AG04450 (cell line): ENCODE measurements around the gene VIL1. TPM values are rescaled to one million over a fixed set of nuclear protein-coding genes. Genes with fewer than 3 reads are reported as not detected.

ENCODE experiments used
- CTCF ChIA-PET: fragments of 300-600, 350-600 bp; formaldehyde crosslinking; extraction: SDS; loops from one replicate; lab custom pipeline; 2022; ENCODE audit warnings: antibody characterized with exemption, inconsistent platforms; lab: Charles Lee
- POLR2A ChIA-PET: fragments of 350-600 bp; formaldehyde crosslinking; extraction: SDS; loops from one replicate; lab custom pipeline; 2021; ENCODE audit warnings: antibody characterized with exemption, inconsistent platforms; lab: Yijun Ruan, JAX
- DNase-seq: peaks from one replicate; pipeline ENCODE4 v3.0.0-alpha.2; 2011; ENCODE audit warnings: low read depth, low spot score
- H3K27ac ChIP-seq: one replicate; pipeline ENCODE4 v1.5.1; 2012; ENCODE audit warnings: low read depth, low read length, control low read depth
- H3K27me3 ChIP-seq: one replicate; pipeline ENCODE4 v1.6.0; 2012; ENCODE audit warnings: low read length; ENCODE audit not compliant: control insufficient read depth, insufficient read depth
- H3K4me3 ChIP-seq: 2 replicates; pipeline ENCODE4 v1.5.1; 2011; ENCODE audit warnings: mild to moderate bottlenecking, low read depth, low read length, control low read depth
- H3K9me3 ChIP-seq: 2 replicates; pipeline ENCODE4 v1.5.1; 2012; ENCODE audit warnings: low read length; ENCODE audit not compliant: control insufficient read depth, insufficient read depth
- polyA plus RNA-seq: library from polyadenylated mRNA; depleted of rRNA; stranded (reverse); fragments of >200 nt; gene quantifications from 2 replicates; pipeline ENCODE4 v1.2.3, GENCODE V29; 2011
- TF ChIP-seq, protein P1 (sequence below): IDR thresholded peaks from 2 replicates; pipeline ENCODE4 v1.5.1; 2011; ENCODE audit warnings: low read depth, low read length, control low read depth, inconsistent platforms

The VIL1 gene
- polyA plus RNA-seq, 1 experiment, result not detected

DNA sequence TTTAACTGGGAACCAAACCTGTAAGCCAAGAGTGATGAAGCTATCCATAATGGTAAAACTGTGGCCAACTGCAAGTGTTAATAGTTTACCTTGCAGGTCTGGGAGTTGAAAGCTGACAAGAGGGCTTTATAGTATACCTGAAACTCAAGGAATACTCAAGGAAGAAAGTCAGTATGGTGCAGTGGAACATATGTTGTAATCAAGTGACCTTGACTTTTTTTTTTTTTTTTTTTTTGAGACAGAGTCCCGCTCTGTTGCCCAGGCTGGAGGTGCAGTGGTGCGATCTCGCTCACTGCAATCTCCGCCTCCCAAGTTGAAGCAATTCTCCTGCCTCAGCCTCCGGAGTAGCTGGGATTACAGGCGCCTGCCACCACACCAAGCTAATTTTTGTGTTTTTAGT is 27.6 kb downstream of the VIL1 start:
- H3K27ac ChIP-seq, result no peak overlapping the region
- TF ChIP-seq, protein P1, sequence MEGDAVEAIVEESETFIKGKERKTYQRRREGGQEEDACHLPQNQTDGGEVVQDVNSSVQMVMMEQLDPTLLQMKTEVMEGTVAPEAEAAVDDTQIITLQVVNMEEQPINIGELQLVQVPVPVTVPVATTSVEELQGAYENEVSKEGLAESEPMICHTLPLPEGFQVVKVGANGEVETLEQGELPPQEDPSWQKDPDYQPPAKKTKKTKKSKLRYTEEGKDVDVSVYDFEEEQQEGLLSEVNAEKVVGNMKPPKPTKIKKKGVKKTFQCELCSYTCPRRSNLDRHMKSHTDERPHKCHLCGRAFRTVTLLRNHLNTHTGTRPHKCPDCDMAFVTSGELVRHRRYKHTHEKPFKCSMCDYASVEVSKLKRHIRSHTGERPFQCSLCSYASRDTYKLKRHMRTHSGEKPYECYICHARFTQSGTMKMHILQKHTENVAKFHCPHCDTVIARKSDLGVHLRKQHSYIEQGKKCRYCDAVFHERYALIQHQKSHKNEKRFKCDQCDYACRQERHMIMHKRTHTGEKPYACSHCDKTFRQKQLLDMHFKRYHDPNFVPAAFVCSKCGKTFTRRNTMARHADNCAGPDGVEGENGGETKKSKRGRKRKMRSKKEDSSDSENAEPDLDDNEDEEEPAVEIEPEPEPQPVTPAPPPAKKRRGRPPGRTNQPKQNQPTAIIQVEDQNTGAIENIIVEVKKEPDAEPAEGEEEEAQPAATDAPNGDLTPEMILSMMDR, result no peak
- no peak for DNase-seq
- POLR2A ChIA-PET, result no interaction called here
- no peaks in the 10 kb centered on the region for H3K27me3 ChIP-seq
- no peaks in the 10 kb centered on the region for H3K9me3 ChIP-seq
- H3K4me3 ChIP-seq, result no peak overlapping the region
- CTCF ChIA-PET, result interaction anchor here (0.6 to 2.0 kb wide), 2 partner anchors 20 to 89 kb away, joined by 5 read pairs; no protein-coding TSS in a partner anchor

DNA sequence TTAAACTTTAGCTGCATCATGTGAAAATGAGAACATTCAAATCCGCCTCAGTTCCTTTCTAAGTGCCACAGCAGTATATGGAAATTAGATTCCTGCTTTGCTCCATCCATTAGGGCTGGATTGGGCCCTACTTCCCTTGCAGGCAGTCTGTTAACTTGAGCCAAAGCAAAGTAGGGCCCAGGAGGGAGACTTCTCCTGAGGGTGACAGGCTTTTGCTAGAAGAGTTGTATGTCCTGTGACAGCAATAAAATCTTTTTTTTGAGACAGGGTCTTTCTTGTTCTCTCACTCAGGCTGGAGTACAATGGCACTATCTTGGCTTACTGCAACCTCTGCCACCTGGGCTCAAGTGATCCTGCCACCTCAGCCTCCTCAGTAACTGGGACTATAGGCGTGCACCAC is 28.1 kb downstream of the VIL1 start:
- DNase-seq, result no peak
- no peaks in the 10 kb centered on the region for H3K27me3 ChIP-seq
- TF ChIP-seq, protein P1, result no peak
- no peaks in the 10 kb centered on the region for H3K9me3 ChIP-seq
- ChIA-PET CTCF (interaction anchor here (0.6 to 2.0 kb wide), 2 partner anchors 19 to 89 kb away, joined by 5 read pairs; no protein-coding TSS in a partner anchor), POLR2A (no interaction called here)
- no peak overlapping the region for H3K27ac ChIP-seq
- no peak overlapping the region for H3K4me3 ChIP-seq

DNA sequence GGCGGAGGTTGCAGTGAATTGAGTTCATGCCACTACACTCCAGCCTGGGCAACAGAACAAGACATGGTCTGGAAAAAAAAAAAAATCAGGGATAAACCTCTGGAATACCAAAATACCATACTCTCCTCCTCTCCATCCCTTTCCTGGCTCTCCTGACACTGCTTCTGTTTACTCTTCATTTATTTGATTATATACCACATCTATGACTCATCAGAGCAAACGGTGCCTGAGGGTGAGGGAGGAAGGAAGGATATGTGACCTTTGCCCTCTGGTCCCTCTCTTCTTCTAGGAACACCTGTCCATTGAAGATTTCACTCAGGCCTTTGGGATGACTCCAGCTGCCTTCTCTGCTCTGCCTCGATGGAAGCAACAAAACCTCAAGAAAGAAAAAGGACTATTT is 30.0 kb downstream of the VIL1 start:
- POLR2A ChIA-PET, result no interaction called here
- H3K9me3 ChIP-seq, result no peaks in the 10 kb centered on the region
- H3K27ac ChIP-seq, result no peak overlapping the region
- no peaks in the 10 kb centered on the region for H3K27me3 ChIP-seq
- CTCF ChIA-PET, result no interaction called here
- H3K4me3 ChIP-seq, result no peak overlapping the region
- DNase-seq, result peak; percentile 6
- TF ChIP-seq, protein P1, result no peak

DNA sequence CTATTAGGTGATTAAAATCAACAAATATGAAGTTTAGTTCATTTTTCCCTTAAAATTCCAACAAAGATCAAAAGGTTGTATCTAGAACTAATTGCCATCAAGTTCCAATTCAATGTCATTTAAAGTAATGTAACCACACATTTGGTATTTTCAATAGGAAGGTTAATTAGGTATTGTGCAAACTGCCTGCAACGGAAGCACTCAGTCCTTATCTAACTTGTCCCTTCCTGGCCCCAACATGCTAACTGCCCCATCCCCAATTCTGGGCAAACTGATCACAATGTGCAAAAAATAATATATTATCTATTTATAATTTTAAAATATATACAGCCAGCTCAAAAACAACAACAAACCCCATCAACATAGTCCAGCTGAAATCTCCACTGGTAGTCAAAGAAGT is 33.2 kb downstream of the VIL1 start:
- TF ChIP-seq, protein P1, result no peak
- DNase-seq, result no peak
- Histone ChIP-seq H3K27me3 (no peaks in the 10 kb centered on the region), H3K9me3 (no peaks in the 10 kb centered on the region), H3K27ac (no peak overlapping the region), H3K4me3 (no peak overlapping the region)
- ChIA-PET POLR2A (no interaction called here), CTCF (interaction anchor here (0.9 kb wide), 1 partner anchor 13 kb away, joined by 3 read pairs; no protein-coding TSS in a partner anchor)

DNA sequence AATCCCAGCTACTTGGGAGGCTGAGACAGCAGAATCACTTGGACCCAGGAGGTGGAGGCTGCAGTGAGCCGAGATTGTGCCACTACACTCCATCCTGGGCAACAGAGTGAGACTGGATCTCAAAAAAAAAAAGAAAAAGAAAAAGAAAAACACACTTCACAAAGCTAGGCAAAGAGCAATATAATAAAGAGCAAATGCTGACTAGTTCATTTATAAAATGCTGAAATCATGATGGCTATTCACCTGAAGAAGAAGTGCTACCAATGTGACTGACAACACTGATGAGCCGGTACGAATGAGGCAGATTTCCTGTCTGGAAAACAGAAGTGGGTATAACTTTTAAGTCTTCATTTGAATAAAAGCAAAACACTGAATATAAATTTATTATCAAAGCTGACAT is 37.9 kb downstream of the VIL1 start:
- POLR2A ChIA-PET, result no interaction called here
- no peak overlapping the region for H3K4me3 ChIP-seq
- no peak for DNase-seq
- CTCF ChIA-PET, result interaction anchor here (0.6 to 1.7 kb wide), 2 partner anchors 10 to 42 kb away, joined by 4 to 5 read pairs; no protein-coding TSS in a partner anchor
- H3K27me3 ChIP-seq, result no peaks in the 10 kb centered on the region
- TF ChIP-seq, protein P1, result no peak
- H3K9me3 ChIP-seq, result no peaks in the 10 kb centered on the region
- no peak overlapping the region for H3K27ac ChIP-seq
